ENCODE results near the gene DOK6.

GRCh38 chr18:69701305-69701704 lies 300.6 kb downstream of the DOK6 start:
- TF ChIP-seq, protein P1, sequence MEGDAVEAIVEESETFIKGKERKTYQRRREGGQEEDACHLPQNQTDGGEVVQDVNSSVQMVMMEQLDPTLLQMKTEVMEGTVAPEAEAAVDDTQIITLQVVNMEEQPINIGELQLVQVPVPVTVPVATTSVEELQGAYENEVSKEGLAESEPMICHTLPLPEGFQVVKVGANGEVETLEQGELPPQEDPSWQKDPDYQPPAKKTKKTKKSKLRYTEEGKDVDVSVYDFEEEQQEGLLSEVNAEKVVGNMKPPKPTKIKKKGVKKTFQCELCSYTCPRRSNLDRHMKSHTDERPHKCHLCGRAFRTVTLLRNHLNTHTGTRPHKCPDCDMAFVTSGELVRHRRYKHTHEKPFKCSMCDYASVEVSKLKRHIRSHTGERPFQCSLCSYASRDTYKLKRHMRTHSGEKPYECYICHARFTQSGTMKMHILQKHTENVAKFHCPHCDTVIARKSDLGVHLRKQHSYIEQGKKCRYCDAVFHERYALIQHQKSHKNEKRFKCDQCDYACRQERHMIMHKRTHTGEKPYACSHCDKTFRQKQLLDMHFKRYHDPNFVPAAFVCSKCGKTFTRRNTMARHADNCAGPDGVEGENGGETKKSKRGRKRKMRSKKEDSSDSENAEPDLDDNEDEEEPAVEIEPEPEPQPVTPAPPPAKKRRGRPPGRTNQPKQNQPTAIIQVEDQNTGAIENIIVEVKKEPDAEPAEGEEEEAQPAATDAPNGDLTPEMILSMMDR (IDR thresholded peaks at IDR 0.05): no peak
- no peak for TF ChIP-seq EZH2 (IDR thresholded peaks at IDR 0.05; ENCODE audit: borderline replicate concordance, insufficient read depth, low read depth, low read length, poor library complexity, severe bottlenecking)

All from B cell (primary cell).